HepG2 (cell line): ENCODE results near the gene SLC35A2. TPM values are rescaled to one million over a fixed set of nuclear protein-coding genes. Genes with fewer than 3 reads are reported as not detected.

Experiments
- AGO1 ChIP-seq: fragments of 200-400 bp; formaldehyde crosslinking; IDR thresholded peaks from 2 replicates; pipeline ENCODE4 v1.6.1; 2017; ENCODE audit warnings: mild to moderate bottlenecking, low read depth, low read length, moderate library complexity; ENCODE audit not compliant: poor library complexity, severe bottlenecking
- CBX5 ChIP-seq: sonication (generic); formaldehyde crosslinking; IDR thresholded peaks from 2 replicates; pipeline ENCODE4 v1.4.0; 2020; ENCODE audit warnings: missing genetic modification reagents, borderline replicate concordance
- CTCF ChIP-seq: sonication (generic); formaldehyde crosslinking; IDR thresholded peaks from 2 replicates; pipeline ENCODE4 v1.5.0; 2020; ENCODE audit warnings: mild to moderate bottlenecking, missing genetic modification reagents, moderate library complexity
- DPF2 ChIP-seq: sonication (generic); formaldehyde crosslinking; IDR thresholded peaks from 2 replicates; pipeline ENCODE4 v1.4.0; 2020; ENCODE audit warnings: mild to moderate bottlenecking, low read depth, missing genetic modification reagents, borderline replicate concordance
- GABPB1 ChIP-seq: IDR thresholded peaks from 2 replicates; pipeline ENCODE4 v1.6.1; 2016; ENCODE audit warnings: mild to moderate bottlenecking, missing genetic modification reagents, moderate library complexity, missing compliant biosample characterization
- HIVEP1 ChIP-seq: sonication (generic); formaldehyde crosslinking; IDR thresholded peaks from 2 replicates; pipeline ENCODE4 v1.4.0; 2020; ENCODE audit warnings: mild to moderate bottlenecking, missing genetic modification reagents
- HMG20B ChIP-seq: conservative IDR thresholded peaks from 2 replicates; pipeline ENCODE4 v1.6.1; 2016; ENCODE audit warnings: missing genetic modification reagents, missing compliant biosample characterization
- KDM5B ChIP-seq: sonication (generic); formaldehyde crosslinking; IDR thresholded peaks from 2 replicates; pipeline ENCODE4 v1.4.0; 2020; ENCODE audit warnings: missing genetic modification reagents, mild to moderate bottlenecking, borderline replicate concordance
- NR2F1 ChIP-seq, 2 experiments: fragments of 450-650 bp in 1 of 2; formaldehyde crosslinking in 1 of 2; IDR thresholded peaks; 2 replicates each; pipeline versions ENCODE4 v1.5.0 to v1.6.1; 2016 to 2020; ENCODE audit warnings: mild to moderate bottlenecking in 1 of 2, missing compliant biosample characterization in 1 of 2, missing genetic modification reagents in 1 of 2, moderate library complexity in 1 of 2
- NR3C1 ChIP-seq: sonication (generic); formaldehyde crosslinking; IDR thresholded peaks from 2 replicates; pipeline ENCODE4 v1.4.0; 2020; ENCODE audit warnings: missing genetic modification reagents
- POLR2G ChIP-seq: fragments of 200-400 bp; formaldehyde crosslinking; IDR thresholded peaks from 2 replicates; pipeline ENCODE4 v1.6.1; 2018; ENCODE audit warnings: mild to moderate bottlenecking, low read depth, low read length, moderate library complexity
- RERE ChIP-seq: IDR thresholded peaks from 2 replicates; pipeline ENCODE4 v1.6.1; 2016; ENCODE audit warnings: low read depth, missing genetic modification reagents, missing compliant biosample characterization
- ZNF24 ChIP-seq: fragments of 450-650 bp; IDR thresholded peaks from 2 replicates; pipeline ENCODE4 v1.6.1; 2017; ENCODE audit warnings: antibody characterized with exemption, mild to moderate bottlenecking
- polyA plus RNA-seq, 8 experiments: library from polyadenylated mRNA; depleted of rRNA in 3 of 8; stranded (reverse) in 7 of 8; unstranded in 1 of 8; fragments of >200 nt; fragmentation: Illumina TruSeq in 4 of 8; extraction: Trizol in 4 of 8; gene quantifications; 2 replicates each; pipeline versions ENCODE4 v1.2.1 to v1.2.3, GENCODE V29; 2011 to 2016; ENCODE audit warnings: low read depth in 4 of 8, missing spikeins in 1 of 8, mixed read lengths in 1 of 8; ENCODE audit not compliant: insufficient read depth in 1 of 8
- total RNA-seq, 5 experiments: library from RNA; depleted of rRNA; stranded (reverse); fragments of >200 nt; fragmentation: Illumina TruSeq; extraction: Trizol; gene quantifications; 2 replicates each; pipeline ENCODE4 v1.2.3, GENCODE V29; 2016; ENCODE audit warnings: low read depth in 1 of 5
- TF ChIP-seq, protein P1 (sequence below): IDR thresholded peaks from 2 replicates; pipeline ENCODE4 v1.6.1; 2016; ENCODE audit warnings: mild to moderate bottlenecking
- TF ChIP-seq, protein P2 (sequence below): sonication (generic); formaldehyde crosslinking; IDR thresholded peaks from 2 replicates; pipeline ENCODE4 v1.8.1; 2023; ENCODE audit warnings: mild to moderate bottlenecking, missing genetic modification reagents
- TF ChIP-seq, protein P3 (sequence below): sonication (generic); formaldehyde crosslinking; IDR thresholded peaks from 2 replicates; pipeline ENCODE4 v1.4.0; 2020; ENCODE audit warnings: missing genetic modification reagents, borderline replicate concordance

The SLC35A2 gene
- total and polyA plus RNA-seq, 2 of the 13 experiments (the other 11 are each of a cell fraction or from before 2014, with no cell fraction given): 32.1 to 40.8 TPM

GRCh38 chrX:48891402-48892288, 19.8 kb downstream of the SLC35A2 start (continued):
- TF ChIP-seq CTCF (CRISPR knock-in tag) (peak; percentile 83), NR3C1 (no peak), AGO1 (peak; percentile 85), CBX5 (CRISPR knock-in tag) (no peak), ZNF24 (no peak), GABPB1 (peak; percentile 43; the same call in 1 of the 2 replicates), DPF2 (no peak), RERE (CRISPR knock-in tag) (no peak), NR2F1 (CRISPR knock-in tag; IDR thresholded peaks at IDR 0.05) (no peak), HIVEP1 (CRISPR knock-in tag) (no peak), HMG20B (no peak), KDM5B (CRISPR knock-in tag) (peak; percentile 39; the same call in 1 of the 2 replicates), POLR2G (peak; percentile 54)
- TF ChIP-seq, protein P1, sequence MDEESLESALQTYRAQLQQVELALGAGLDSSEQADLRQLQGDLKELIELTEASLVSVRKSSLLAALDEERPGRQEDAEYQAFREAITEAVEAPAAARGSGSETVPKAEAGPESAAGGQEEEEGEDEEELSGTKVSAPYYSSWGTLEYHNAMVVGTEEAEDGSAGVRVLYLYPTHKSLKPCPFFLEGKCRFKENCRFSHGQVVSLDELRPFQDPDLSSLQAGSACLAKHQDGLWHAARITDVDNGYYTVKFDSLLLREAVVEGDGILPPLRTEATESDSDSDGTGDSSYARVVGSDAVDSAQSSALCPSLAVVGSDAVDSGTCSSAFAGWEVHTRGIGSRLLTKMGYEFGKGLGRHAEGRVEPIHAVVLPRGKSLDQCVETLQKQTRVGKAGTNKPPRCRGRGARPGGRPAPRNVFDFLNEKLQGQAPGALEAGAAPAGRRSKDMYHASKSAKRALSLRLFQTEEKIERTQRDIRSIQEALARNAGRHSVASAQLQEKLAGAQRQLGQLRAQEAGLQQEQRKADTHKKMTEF (CRISPR knock-in tag): 0 out of 2 replicates have a peak, but pooled peaks have one; percentile 49
- TF ChIP-seq, protein P2, sequence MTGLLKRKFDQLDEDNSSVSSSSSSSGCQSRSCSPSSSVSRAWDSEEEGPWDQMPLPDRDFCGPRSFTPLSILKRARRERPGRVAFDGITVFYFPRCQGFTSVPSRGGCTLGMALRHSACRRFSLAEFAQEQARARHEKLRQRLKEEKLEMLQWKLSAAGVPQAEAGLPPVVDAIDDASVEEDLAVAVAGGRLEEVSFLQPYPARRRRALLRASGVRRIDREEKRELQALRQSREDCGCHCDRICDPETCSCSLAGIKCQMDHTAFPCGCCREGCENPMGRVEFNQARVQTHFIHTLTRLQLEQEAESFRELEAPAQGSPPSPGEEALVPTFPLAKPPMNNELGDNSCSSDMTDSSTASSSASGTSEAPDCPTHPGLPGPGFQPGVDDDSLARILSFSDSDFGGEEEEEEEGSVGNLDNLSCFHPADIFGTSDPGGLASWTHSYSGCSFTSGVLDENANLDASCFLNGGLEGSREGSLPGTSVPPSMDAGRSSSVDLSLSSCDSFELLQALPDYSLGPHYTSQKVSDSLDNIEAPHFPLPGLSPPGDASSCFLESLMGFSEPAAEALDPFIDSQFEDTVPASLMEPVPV (CRISPR knock-in tag): no peak
- TF ChIP-seq, protein P3, sequence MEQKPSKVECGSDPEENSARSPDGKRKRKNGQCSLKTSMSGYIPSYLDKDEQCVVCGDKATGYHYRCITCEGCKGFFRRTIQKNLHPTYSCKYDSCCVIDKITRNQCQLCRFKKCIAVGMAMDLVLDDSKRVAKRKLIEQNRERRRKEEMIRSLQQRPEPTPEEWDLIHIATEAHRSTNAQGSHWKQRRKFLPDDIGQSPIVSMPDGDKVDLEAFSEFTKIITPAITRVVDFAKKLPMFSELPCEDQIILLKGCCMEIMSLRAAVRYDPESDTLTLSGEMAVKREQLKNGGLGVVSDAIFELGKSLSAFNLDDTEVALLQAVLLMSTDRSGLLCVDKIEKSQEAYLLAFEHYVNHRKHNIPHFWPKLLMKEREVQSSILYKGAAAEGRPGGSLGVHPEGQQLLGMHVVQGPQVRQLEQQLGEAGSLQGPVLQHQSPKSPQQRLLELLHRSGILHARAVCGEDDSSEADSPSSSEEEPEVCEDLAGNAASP (CRISPR knock-in tag): no peak
